Muscle of leg (tissue), 11 donors: ENCODE data around the gene THSD8. TPM values are rescaled to one million over a fixed set of nuclear protein-coding genes. Genes with fewer than 3 reads are reported as not detected.
"Not testable (repeated sequence)": the region's sequence is repeated elsewhere in the genome, so short reads cannot be mapped to it uniquely, and the experiment has no call there.

Experiments
- DNase-seq: peaks from one replicate; pipeline ENCODE4 v3.0.0; 2013
- H3K27ac ChIP-seq: one replicate; pipeline ENCODE4 v1.5.1; 2013; ENCODE audit warnings: mild to moderate bottlenecking, low read length, control low read depth
- H3K27me3 ChIP-seq: one replicate; pipeline ENCODE4 v1.6.1; 2013; ENCODE audit warnings: low read length; ENCODE audit not compliant: control insufficient read depth, insufficient read depth
- H3K36me3 ChIP-seq: one replicate; pipeline ENCODE4 v1.6.1; 2013; ENCODE audit warnings: low read length; ENCODE audit not compliant: control insufficient read depth, insufficient read depth
- H3K4me1 ChIP-seq: one replicate; pipeline ENCODE4 v1.6.1; 2013; ENCODE audit warnings: low read length; ENCODE audit not compliant: control insufficient read depth, insufficient read depth
- H3K4me3 ChIP-seq: one replicate; pipeline ENCODE4 v1.5.1; 2013; ENCODE audit warnings: low read length, control low read depth
- H3K9me3 ChIP-seq: replicated peaks from 2 replicates; pipeline ENCODE4 v1.6.1; 2013; ENCODE audit warnings: low read depth, low read length; ENCODE audit not compliant: control insufficient read depth
- WGBS: methylation state at CpG from one replicate; pipeline ENCODE4 v1.1.5; 2013; ENCODE audit warnings: missing lambda C conversion rate; ENCODE audit not compliant: insufficient coverage; 5-methylcytosine and 5-hydroxymethylcytosine counted together
- polyA plus RNA-seq, 8 donors: library from polyadenylated mRNA; unstranded; fragments of 120-200 nt; gene quantifications; one replicate each; pipeline versions ENCODE4 v1.2.1 to v1.2.3, GENCODE V29; 2013; ENCODE audit warnings: inconsistent platforms in 1 of 8, low replicate concordance in 1 of 8; ENCODE audit not compliant: insufficient read length in 8 of 8, insufficient read depth in 1 of 8
- total RNA-seq: library from RNA; stranded (reverse); fragments of 120-200 nt; gene quantifications from one replicate; pipeline ENCODE4 v1.2.4, GENCODE V29; 2013

Gene THSD8
- total and polyA plus RNA-seq, 9 donors = 0.84 to 5.1 (median 3.0) TPM

GRCh38 chr19:12792853-12793289 lies 9.0 kb upstream of the THSD8 start:
- H3K9me3 ChIP-seq = no peaks in the 10 kb centered on the region
- peak overlapping the region; percentile 98 for H3K4me3 ChIP-seq
- no peaks in the 10 kb centered on the region for H3K27me3 ChIP-seq
- H3K36me3 ChIP-seq = peaks cover 6% of the 10 kb centered on the region
- WGBS = 0% methylated on average over 3 of the region's 22 CpGs
- H3K4me1 ChIP-seq = peaks cover 51% of the 10 kb centered on the region
- H3K27ac ChIP-seq = peak overlapping the region; percentile 99
- no peak for DNase-seq

- H3K4me1 ChIP-seq = peaks cover 44% of the 10 kb centered on the region
- H3K36me3 ChIP-seq = peaks cover 7% of the 10 kb centered on the region
- H3K9me3 ChIP-seq = no peaks in the 10 kb centered on the region
- no peaks in the 10 kb centered on the region for H3K27me3 ChIP-seq
- under 1% methylated on average over 68 of the region's 81 CpGs for WGBS
- peak overlapping the region; percentile 98 for H3K4me3 ChIP-seq
- DNase-seq = peak; percentile 97
- H3K27ac ChIP-seq = peak overlapping the region; percentile 99
Observed at GRCh38 chr19:12793290-12794195, 8.3 kb upstream of the THSD8 start.

- Histone ChIP-seq H3K9me3 (no peaks in the 10 kb centered on the region), H3K27me3 (no peaks in the 10 kb centered on the region), H3K4me3 (peak overlapping the region; percentile 98), H3K36me3 (peaks cover 12% of the 10 kb centered on the region), H3K4me1 (peaks cover 36% of the 10 kb centered on the region), H3K27ac (peak overlapping the region; percentile 99)
- 86% methylated on average over 4 of the region's 7 CpGs for WGBS
- DNase-seq = peak; percentile 43
Observed at GRCh38 chr19:12794196-12794941, 7.5 kb upstream of the THSD8 start.

GRCh38 chr19:12794971-12795381 lies 6.9 kb upstream of the THSD8 start:
- WGBS = 98% methylated on average over 8 of the region's 9 CpGs
- Histone ChIP-seq H3K36me3 (peaks cover 18% of the 10 kb centered on the region), H3K4me3 (no peak overlapping the region), H3K4me1 (peaks cover 31% of the 10 kb centered on the region), H3K27ac (no peak overlapping the region), H3K27me3 (no peaks in the 10 kb centered on the region), H3K9me3 (no peaks in the 10 kb centered on the region)
- DNase-seq = no peak

- peaks cover 21% of the 10 kb centered on the region for H3K36me3 ChIP-seq
- peaks cover 3% of the 10 kb centered on the region for H3K27me3 ChIP-seq
- H3K4me1 ChIP-seq = peaks cover 31% of the 10 kb centered on the region
- no peak overlapping the region for H3K4me3 ChIP-seq
- H3K9me3 ChIP-seq = no peaks in the 10 kb centered on the region
- peak; percentile 89 for DNase-seq
- WGBS = 9% methylated on average over 15 of the region's 18 CpGs
- H3K27ac ChIP-seq = peak overlapping the region; percentile 43
Observed at GRCh38 chr19:12796146-12797071, 5.5 kb upstream of the THSD8 start.

- H3K4me3 ChIP-seq = no peak overlapping the region
- no peak for DNase-seq
- peaks cover 35% of the 10 kb centered on the region for H3K4me1 ChIP-seq
- 87% methylated on average over 4 of the region's 6 CpGs for WGBS
- H3K27me3 ChIP-seq = peaks cover 3% of the 10 kb centered on the region
- peaks cover 21% of the 10 kb centered on the region for H3K36me3 ChIP-seq
- H3K27ac ChIP-seq = no peak overlapping the region
- no peaks in the 10 kb centered on the region for H3K9me3 ChIP-seq
Observed at GRCh38 chr19:12797141-12797587, 4.7 kb upstream of the THSD8 start.

- not testable (repeated sequence) for H3K9me3 ChIP-seq, H3K27ac ChIP-seq, H3K27me3 ChIP-seq, DNase-seq, H3K4me3 ChIP-seq
- WGBS = 91% methylated on average over 6 of the region's 7 CpGs
- peaks cover 39% of the 10 kb centered on the region for H3K4me1 ChIP-seq
- H3K36me3 ChIP-seq = peaks cover 21% of the 10 kb centered on the region
Observed at GRCh38 chr19:12797607-12798006, 4.3 kb upstream of the THSD8 start.

GRCh38 chr19:12799742-12800465 lies 2.0 kb upstream of the THSD8 start:
- no peak overlapping the region for H3K27ac ChIP-seq

GRCh38 chr19:12800466-12800770 lies 1.5 kb upstream of the THSD8 start:
- DNase-seq = no peak
- peaks cover 5% of the 10 kb centered on the region for H3K27me3 ChIP-seq
- H3K27ac ChIP-seq = no peak overlapping the region
- H3K4me3 ChIP-seq = no peak overlapping the region
- H3K9me3 ChIP-seq = no peaks in the 10 kb centered on the region
- H3K36me3 ChIP-seq = peaks cover 21% of the 10 kb centered on the region
- WGBS = no CpG with 5 or more reads among the region's 1 CpG
- H3K4me1 ChIP-seq = peaks cover 28% of the 10 kb centered on the region

More at GRCh38 chr19:12799742-12800465, 2.0 kb upstream of the THSD8 start:
- peaks cover 28% of the 10 kb centered on the region for H3K4me1 ChIP-seq
- H3K36me3 ChIP-seq = peaks cover 21% of the 10 kb centered on the region
- H3K27me3 ChIP-seq = peaks cover 5% of the 10 kb centered on the region
- 88% methylated on average over 15 of the region's 18 CpGs for WGBS
- no peaks in the 10 kb centered on the region for H3K9me3 ChIP-seq
- no peak overlapping the region for H3K4me3 ChIP-seq
- no peak for DNase-seq
